GM21619 (cell line): ENCODE data around the gene CORO7.

ENCODE experiments used
- ATAC-seq: cut with Tn5 transposase; IDR thresholded peaks from one replicate; pipeline ENCODE4 v1.9.1; 2021; ENCODE audit not compliant: unreplicated experiment

CORO7 gene

GRCh38 chr16:4324492-4325252 is 91.7 kb downstream of the CORO7 start:
- ATAC-seq = no peak

DNA sequence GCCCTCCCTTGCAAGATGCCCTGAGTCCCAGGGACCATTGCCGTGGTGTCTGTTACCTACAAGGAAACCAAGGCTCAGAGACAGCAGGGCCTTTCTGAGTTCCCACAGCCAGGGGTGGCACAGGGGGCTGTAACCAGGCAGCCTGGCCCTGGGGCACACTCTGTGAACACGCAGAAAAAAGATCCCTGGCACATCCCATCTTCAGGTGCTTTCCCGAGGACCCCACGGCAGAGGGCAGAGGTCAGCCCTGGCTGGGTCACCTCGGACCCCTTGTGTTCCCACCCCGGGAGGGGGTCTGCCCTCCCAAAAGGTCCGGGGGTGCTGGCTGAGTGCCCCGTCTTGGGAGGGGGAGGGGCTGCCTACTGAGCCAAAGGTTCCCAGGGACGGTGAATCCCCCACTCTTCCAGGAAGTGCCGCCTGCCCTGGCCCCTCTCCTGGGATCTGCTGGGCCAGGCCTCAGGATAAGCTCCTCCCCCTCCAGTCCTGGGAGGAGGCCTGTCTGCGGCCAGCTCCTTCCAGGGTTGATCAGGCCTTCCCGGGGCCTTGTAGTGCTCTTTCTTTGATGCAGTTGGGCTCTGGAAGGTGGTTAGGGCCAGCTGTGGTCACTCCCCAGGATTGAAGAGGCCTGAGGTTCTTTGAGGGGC is 92.4 kb downstream of the CORO7 start:
- no peak for ATAC-seq

DNA sequence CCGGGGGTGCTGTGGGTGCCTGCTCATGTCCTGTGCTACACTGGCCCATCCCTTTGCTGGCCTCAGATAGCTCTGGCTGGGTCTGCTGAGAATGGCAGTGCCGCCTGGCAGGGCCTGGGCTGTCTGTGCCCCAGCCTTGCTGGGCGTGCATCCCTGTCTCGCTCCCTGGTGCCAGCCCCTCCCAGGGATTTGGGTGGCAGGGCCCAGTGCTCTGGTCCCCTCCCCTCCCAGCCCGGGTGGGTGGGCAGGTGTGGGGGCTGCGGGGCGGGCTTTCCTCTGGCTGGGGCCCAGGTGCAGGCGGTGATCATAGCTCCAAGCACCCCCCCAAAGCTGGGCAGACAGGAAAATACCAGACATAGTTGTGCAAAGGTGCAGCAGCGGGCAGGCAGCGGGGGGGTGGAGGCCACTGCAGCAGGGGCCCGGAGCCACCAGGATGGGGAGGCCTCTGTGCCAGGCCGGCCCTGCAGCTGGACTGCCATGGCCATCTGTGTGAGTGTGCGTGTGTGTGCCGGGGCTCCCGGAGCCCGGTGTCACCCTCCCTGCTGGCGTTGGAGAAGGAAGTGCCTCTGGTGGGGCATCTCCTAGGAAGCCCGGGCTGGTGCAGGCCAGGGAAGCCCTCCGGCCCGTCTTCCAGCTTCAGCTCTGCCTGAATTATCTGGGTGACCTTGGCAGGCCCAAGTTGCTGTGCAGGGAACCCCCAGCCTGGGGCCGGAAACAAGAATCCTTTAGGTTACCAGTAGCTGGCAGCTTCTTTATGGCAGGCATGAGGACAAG is 93.1 kb downstream of the CORO7 start:
- ATAC-seq = no peak

GRCh38 chr16:4322121-4323052 is 94.0 kb downstream of the CORO7 start:
- ATAC-seq = no peak

GRCh38 chr16:4321286-4322120 is 94.9 kb downstream of the CORO7 start:
- no peak for ATAC-seq

GRCh38 chr16:4320571-4321137 is 95.7 kb downstream of the CORO7 start:
- ATAC-seq = no peak

DNA sequence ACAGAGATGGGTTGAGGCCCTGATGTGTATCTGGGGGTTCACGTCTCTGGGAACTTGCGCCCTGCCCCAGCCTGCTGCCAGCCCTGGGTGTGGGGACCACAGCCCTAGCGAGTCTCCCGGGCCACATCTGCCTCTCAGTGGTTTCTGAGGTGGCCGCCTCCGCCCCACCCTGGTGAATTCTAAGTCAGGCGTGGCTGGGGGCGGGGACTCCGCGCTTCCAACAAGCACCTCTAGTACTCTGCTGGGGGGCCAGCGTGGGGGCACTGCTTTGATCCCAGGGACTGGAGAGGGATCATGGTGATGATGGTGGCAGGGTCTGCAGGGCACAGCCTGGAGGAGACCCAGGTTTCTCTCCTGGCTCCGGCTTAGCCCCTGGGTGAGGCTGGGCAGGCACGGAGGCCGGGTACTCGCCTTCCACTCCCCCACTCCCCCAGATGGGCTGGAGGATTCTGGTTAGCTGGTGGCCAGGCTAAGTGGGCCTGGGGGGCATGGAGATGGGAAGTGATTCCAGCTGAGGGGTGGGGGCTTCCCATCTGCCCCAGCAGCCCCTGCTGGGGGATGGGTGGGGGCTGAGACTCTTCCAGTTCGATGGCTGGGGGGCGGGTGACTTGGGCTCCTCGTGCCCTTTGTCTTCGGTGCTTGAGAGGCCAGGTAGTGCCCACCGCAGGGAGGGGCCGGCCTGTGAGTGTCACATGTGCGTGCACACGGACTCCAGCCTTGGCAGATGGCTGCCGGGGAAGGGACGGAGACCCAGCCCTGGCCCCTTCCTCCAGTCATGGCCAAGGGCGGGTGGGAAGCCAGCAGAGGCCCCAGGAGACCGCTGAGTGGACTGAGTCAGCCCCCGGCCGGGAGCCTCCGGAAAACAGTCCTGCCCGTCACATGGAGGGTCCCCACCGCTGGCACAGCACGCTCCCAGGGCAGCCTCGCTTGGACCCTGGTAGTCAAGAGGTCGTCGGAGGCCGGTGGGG is 96.7 kb downstream of the CORO7 start:
- ATAC-seq = no peak

DNA sequence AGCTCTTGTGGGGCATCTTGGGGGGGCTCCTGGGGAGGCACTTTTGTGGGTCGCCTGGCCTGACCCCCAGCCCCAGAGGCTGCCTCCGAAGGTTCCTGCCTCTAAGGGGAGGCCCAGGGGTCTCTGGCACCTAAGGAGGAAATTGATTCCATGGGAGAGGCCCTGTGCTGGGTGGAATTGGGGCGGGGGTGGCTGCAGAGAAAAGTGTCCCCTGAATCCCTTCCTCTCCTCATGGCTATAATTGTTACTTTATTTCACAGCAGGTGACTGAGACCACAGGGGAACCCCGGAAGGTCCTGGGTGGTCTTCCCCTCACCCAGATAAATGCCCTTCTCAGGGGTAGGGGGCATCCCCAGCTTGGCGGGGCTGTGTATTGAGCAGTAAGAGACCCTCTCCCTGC is 97.4 kb downstream of the CORO7 start:
- no peak for ATAC-seq

GRCh38 chr16:4318451-4318910 is 97.9 kb downstream of the CORO7 start:
- no peak for ATAC-seq

- no peak for ATAC-seq
These were observed 98.6 kb downstream of the CORO7 start for GRCh38 chr16:4317532-4318450.

DNA sequence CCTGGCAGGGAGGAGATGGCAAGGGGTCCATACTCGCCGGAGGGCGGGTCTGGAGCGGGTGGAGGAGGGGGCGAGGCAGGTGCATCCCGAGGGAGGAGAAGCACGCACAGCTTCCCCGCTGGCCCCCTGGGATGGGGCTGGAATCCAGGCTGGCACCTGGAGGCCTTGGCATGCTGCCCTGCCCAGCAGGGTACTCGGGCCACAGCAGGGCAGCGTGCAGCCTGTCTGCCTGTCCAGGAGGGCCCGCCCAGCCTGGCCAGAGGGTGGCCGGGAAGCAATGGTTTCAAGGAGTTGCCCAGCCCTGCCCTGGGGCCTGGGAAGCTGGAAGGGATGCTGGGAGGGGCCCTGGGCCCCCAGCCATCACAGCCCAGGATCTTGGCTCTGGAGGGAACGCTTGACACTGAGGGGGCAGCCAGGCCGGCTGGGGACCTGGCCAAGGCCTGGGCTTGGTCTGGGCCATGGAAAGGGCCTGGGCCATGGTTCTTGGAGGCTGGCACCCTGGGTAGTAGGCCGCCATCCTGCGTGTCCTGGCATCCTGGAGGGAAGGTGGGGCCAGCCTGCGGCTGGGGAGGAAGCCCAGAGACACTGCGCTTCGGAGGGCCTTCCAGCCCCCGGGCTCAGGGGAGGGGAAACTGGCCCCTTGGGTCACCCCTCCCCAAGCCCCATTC is 99.4 kb downstream of the CORO7 start:
- no peak for ATAC-seq

DNA sequence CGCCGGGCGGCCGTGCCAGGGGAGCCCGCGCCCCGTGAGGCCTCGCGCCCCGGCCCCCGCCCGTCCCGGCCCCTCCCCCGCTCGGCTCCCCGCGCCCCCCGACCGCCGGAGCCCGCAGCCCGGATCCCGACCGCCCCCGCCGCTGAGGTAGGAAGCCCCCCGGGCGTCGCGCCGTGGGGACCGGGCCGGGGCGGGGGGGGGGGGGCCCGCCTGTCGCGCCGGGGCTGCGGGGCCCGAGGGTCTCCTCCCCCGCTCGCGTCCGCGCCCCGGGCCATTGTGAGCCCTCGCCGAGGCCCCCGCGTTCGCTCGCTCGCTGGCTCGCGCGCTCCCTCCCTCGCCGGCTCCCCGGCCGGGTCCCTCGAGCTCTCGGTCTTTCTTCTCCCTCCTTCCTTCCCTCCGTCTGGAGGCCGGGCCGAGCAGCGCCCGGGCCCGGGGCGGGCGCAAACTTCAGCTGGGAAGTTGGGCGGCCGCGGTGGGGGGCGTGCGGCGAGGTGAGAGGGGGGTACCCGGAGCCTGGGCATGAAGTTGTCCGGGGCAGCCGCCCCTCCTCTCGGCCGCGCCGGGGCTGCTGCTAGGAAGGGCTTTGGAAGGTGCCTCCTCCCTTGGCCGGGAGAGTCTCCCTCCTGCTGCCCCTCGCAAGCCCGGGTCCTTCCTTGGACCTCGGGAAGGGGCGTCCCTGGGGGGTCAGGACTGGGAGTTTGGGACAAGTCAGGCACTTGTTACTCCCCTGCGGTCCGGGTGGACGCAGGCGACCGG is 100.1 kb downstream of the CORO7 start:
- no peak for ATAC-seq

DNA sequence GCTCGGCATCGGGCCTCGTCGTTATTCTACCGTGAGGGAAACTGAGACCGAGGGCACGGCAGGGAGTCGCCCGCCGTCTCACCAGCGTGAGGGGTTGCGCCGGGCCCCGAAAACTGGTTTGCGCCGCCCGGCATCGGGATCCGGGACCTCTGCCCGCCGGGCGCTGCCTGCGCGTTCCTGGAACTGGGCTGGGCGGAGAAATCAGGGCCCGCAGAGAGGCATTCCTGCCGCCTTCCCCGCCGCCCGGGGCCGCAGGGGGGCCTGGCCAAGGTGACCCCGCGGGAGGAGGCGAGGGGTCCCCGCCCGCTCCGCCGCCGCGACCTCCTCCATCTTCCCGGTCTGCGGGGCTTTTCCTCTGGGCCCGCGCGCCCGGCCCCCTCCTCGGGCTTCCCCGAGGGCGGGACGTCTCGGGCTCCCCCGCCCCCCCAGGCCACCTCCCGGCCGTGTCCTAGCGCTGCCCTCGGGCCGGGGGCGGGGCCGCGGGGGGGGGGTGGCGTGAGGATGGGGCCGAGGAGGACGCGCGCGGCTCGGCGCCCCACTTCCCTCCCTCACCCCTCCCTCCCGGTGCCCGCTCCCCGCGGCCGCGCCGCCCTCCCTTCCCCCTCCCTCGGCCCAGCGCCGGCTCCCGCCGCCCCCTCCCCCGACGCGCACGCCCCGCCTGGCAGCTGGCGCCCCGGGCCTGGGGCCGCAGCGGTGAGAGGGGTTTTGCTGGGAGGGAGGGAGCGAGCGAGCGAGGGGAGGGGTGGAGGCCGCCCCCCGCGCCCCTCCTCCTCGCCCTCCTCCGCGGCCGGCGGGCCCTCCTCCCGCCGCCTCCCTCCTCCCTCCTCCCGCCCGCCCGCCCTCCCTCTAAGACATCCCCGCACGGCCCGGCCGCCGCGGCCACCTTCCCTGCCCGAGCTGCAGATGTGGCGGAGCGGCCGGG is 100.9 kb downstream of the CORO7 start, which contains the start of gene GLIS2:
TSS of gene GLIS2 (plus strand) at position 882 of the 922 bp plus-strand sequence. CDS start 16,214 bp downstream, outside the sequence.
- no peak for ATAC-seq

DNA sequence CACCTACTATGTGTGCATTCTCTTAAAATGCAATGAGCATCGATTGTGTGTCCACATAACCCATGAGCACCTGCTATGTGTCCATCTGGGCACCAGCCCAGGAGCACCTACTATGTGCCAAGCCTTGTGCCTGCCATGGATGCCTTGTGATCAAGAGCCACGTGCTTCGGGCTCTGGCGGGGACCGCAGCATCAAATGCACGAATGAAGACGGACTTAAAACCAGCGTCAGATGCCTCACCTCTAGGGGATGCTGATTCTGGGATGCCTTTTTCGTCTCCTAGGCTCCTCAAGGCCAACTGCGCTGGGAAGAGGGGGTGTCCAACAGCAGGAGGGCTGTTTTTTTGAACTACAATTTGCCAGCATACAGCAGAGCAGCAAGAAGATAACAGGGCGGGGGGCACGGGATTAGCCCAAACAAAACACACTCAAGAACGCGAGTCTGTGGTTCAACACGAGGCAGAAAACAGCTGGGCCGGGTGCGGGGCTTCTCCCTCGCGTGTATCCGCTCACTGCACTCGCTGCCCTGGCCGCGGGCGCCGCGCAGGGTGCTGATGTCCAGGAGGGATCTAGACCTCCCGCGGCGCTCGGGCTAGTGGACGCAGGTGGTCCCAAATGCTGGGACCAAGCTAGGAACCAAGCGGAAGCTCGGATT is 101.7 kb downstream of the CORO7 start:
- ATAC-seq = no peak
